Mucosa of gallbladder (tissue), 1 donor: Measurements from ENCODE around the gene SSTR5. TPM values are rescaled to one million over a fixed set of nuclear protein-coding genes. Genes with fewer than 3 reads are reported as not detected.
"Not testable (repeated sequence)": the region's sequence is repeated elsewhere in the genome, so short reads cannot be mapped to it uniquely, and the experiment has no call there.

Experiments used
- DNase-seq: peaks from one replicate; pipeline ENCODE4 v3.0.0-alpha.2; 2020; ENCODE audit warnings: low spot score
- total RNA-seq: library from RNA; stranded (reverse); gene quantifications from one replicate; pipeline ENCODE4 v1.2.1, GENCODE V29; 2021
- donor health status: DM: no; HTN: no; CAD: no.

SSTR5 gene
- total RNA-seq, 1 donor from 2014 or later: 5.8 TPM

GRCh38 chr16:1090620-1091587 lies 18.4 kb downstream of the SSTR5 start:
- peak; percentile 37 for DNase-seq

GRCh38 chr16:1091992-1092552 lies 19.5 kb downstream of the SSTR5 start:
- DNase-seq: no peak

GRCh38 chr16:1092685-1093283 lies 20.2 kb downstream of the SSTR5 start:
- not testable (repeated sequence) for DNase-seq

GRCh38 chr16:1093284-1094123 lies 21.0 kb downstream of the SSTR5 start:
- no peak for DNase-seq

- no peak for DNase-seq
Observed at GRCh38 chr16:1094124-1094479, 21.6 kb downstream of the SSTR5 start.

- no peak for DNase-seq
Observed at GRCh38 chr16:1094601-1095449, 22.3 kb downstream of the SSTR5 start.

GRCh38 chr16:1095450-1096168 lies 23.1 kb downstream of the SSTR5 start:
- DNase-seq: no peak

GRCh38 chr16:1096169-1097082 lies 23.9 kb downstream of the SSTR5 start, which contains the start of gene C1QTNF8:
TSS of gene C1QTNF8 (minus strand) at chr16:1096244. CDS start at chr16:1094922, 1,322 bp downstream.
- no peak for DNase-seq

GRCh38 chr16:1097156-1097555 lies 24.6 kb downstream of the SSTR5 start:
- DNase-seq: no peak

- no peak for DNase-seq
Observed at GRCh38 chr16:1097800-1098199, 25.3 kb downstream of the SSTR5 start.

GRCh38 chr16:1098266-1098991 lies 25.9 kb downstream of the SSTR5 start:
- no peak for DNase-seq

- DNase-seq: no peak
Observed at GRCh38 chr16:1099189-1100083, 26.9 kb downstream of the SSTR5 start.

GRCh38 chr16:1100084-1100800 lies 27.7 kb downstream of the SSTR5 start:
- no peak for DNase-seq

- DNase-seq: no peak
Observed at GRCh38 chr16:1101133-1101532, 28.6 kb downstream of the SSTR5 start.

GRCh38 chr16:1101573-1102332 lies 29.2 kb downstream of the SSTR5 start:
- no peak for DNase-seq

GRCh38 chr16:1102333-1102700 lies 29.8 kb downstream of the SSTR5 start:
- DNase-seq: no peak
